GM12874 (cell line): ENCODE results near the gene MSX1.

ENCODE experiments used
- CTCF ChIP-seq: IDR thresholded peaks from 2 replicates; pipeline ENCODE4 v1.5.1; 2011; ENCODE audit warnings: low read depth, mild to moderate bottlenecking, control low read depth, low read length, moderate library complexity; ENCODE audit not compliant: insufficient read depth

The MSX1 gene

GRCh38 chr4:4875611-4876010, 16.1 kb downstream of the MSX1 start:
- no peak for TF ChIP-seq CTCF

GRCh38 chr4:4876945-4877661, 17.6 kb downstream of the MSX1 start:
- TF ChIP-seq CTCF = no peak

GRCh38 chr4:4880492-4880891, 21.0 kb downstream of the MSX1 start:
- 0 out of 2 replicates have a peak, but pooled peaks have one; percentile 10 for TF ChIP-seq CTCF

GRCh38 chr4:4881432-4881831, 22.0 kb downstream of the MSX1 start:
- TF ChIP-seq CTCF = no peak

GRCh38 chr4:4884611-4885010, 25.1 kb downstream of the MSX1 start:
- no peak for TF ChIP-seq CTCF

GRCh38 chr4:4887426-4887825, 28.0 kb downstream of the MSX1 start:
- TF ChIP-seq CTCF = no peak

GRCh38 chr4:4888695-4889094, 29.2 kb downstream of the MSX1 start:
- no peak for TF ChIP-seq CTCF
